HG03432 (cell line): ENCODE measurements around the gene EMX1.

ENCODE experiments used
- ATAC-seq: cut with Tn5 transposase; IDR thresholded peaks from one replicate; pipeline ENCODE4 v1.9.1; 2021; ENCODE audit warnings: mild to moderate bottlenecking, moderate library complexity; ENCODE audit not compliant: unreplicated experiment

Gene EMX1

DNA sequence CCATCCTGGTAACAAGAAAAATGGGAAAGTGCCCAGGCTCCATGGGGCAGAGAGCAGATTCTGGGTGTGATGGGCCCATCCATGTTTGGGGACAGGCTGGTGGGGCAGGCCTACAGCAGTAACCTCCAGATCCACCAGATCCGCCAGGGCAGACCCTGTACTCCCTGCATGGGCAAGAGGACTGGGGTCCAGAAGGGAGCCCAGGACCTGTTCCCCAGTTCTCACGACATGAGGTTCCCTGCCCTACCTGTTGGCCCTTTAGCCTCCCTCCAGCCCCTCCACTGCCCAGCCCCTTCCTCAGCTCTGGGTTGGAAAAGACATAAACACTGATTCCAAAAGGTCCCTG lies 38.7 kb downstream of the EMX1 start:
- ATAC-seq, result no peak

DNA sequence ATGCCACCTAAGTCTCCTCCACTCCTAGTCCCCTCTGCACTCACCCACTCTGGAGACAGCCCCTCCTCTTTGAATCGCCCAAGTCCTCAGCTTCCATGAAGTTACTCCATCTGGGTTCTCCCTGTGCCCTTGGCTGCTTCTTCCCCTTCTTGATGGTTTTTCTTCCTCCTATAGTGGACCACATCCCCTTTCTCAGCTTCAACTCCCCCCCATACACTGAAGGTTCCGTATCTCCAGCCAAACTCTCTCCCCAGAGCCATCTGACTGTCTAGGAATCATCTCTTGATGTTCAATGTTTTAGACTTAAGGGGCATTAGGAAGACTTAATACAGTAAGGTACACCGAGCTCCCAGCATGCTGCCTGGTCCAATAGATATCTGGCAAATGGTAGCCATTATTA lies 39.6 kb downstream of the EMX1 start:
- ATAC-seq, result no peak

- ATAC-seq, result no peak
Measured at GRCh38 chr2:72958542-72959385, 41.4 kb downstream of the EMX1 start.

DNA sequence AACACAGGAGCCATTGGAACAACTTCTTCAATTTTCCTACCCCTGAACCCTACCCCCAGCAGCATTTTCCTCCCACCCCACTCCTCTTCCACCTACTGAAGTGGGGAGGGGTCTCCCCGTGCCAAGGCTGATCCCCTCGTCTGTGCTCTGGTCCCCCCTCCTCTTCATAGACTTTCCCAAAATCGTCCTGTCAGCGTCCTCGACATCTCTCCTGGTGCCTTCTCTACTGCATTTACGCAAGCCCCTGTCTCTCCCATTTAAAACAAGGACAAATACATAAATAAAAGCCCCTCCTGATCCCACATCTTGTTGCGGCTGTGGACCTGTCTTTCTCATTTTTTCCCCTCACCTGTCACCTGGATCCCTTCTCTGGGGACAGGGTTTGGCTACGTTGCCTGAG lies 42.2 kb downstream of the EMX1 start:
- no peak for ATAC-seq

DNA sequence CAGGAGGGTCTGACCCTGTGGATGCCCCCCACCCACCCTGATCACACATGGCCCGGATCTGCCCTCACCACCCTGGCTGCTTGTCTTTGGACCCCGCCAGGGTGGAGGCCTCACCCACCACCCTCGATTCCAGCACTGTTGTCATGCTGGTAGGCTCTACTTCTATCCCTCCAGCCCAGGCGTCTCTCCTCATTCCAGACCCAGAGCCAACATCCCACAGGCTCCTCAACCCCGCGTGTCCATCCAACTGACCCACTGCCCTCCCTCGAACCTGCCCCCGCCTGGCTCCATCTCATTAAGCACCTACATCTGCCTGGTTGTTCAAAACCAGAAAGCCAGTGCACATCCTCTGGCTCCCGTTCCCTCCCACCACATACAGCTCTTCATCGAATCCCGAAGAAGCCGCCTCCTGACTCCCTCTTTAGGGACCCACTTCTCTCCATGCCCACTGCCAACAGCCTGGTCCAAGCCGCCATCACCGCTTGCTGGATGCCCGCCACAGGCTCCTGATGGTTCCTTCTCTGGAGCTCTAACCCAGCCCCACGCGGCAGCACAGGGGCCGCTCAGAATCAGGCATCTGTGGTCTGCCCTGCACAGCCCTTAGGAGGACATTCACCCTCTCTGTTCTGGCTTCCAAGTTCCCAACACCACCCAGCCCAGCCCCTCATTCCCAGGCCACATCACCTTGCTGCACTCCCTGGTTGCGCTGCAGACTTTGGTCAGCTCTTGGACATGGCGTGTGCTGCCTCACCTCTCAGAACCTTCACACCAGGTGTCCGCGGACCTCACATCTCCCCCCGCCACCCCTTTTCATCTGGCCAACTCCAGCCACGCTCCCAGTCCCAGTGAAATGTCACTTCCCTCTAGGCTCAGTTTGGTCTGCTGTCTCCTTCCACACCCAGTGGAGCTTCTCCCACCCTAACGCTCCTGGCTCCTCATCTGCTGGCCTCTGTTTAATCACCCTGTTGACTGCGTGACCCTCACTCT lies 43.0 kb downstream of the EMX1 start:
- no peak for ATAC-seq

GRCh38 chr2:72961036-72961720 lies 43.9 kb downstream of the EMX1 start:
- ATAC-seq, result no peak

DNA sequence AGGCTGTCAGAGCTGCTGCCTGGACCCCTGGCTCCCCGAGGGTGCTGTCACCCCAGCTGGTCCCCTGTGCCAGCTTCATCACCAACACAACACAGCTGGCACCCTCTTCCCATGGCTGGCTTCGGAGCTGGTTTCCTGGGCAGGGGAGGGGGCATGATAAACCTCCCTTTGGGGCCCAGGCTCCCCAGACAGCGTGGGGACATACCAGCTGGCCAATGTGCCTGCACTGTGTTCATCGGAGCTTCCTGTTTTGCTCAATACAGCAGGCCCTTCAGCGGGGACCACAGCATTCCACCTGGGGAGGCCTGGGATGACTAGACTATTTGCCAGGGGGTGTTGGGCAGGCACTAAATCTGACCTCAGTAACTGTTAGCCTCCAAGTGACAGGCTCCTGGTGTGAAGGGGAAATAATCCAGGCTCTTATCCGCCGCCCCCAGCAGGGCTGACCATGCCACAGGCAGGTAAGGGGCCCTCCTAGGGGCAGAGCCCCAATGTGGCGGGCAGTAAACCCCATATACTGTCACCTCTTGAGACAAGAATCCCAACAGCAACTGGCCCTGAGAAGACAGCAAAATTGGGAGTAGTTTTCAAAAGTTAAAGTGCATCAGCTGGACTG lies 44.6 kb downstream of the EMX1 start:
- no peak for ATAC-seq

GRCh38 chr2:72962911-72963310 lies 45.6 kb downstream of the EMX1 start:
- no peak for ATAC-seq

DNA sequence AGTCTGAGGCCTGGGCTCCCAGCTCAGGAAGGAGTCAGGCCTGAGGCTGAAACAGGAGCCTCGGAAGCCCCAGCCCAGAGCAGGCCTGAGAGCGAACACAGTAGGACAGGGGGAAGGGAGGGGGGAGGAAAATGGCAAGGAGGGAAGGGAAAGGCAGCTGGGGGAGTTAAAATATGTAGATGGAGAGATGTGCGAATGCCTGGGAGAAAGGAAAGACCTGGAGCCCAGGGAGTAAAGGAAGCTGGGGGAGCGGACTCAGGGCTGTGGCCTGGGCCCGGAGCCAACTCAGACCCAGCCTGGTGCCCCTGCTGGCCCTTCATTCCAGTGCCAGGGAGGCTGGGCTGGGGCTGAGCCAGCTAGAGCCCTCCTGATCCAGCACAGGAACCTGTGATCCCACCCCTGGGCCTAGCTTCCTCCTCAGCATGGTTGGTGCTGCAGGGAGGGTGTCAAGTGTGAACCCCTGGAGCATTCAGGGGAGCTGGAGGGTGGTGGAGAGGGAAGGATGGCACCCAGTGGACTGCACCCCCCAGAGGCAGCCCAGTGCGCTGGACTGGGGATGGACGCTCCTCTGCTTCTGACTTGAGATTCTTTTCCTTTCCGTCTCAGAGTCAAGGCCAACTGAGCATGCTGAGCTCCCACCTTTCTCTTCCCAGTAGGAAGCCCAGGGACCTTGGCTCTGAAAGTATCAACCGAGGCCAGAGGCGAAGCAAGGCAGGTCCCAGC lies 46.3 kb downstream of the EMX1 start:
- no peak for ATAC-seq

DNA sequence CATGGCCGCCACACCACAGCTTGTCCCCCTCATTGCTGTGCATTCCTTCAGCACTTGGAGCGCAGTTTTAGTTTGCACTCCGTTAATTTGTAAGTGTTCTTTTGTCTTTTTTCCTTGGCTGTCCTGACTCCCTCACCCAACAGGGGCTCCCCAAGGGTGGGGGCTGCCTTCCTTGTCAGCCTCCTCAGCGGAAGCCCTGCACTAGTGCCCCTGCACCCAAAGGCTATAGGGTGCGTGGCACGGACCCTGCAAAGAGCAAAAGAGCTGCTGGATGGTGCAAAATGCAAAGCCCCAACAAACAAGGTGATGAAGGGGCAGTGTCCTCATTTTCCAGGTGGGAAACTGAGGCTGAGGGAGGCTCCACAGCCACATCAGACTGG lies 46.8 kb downstream of the EMX1 start:
- no peak for ATAC-seq

DNA sequence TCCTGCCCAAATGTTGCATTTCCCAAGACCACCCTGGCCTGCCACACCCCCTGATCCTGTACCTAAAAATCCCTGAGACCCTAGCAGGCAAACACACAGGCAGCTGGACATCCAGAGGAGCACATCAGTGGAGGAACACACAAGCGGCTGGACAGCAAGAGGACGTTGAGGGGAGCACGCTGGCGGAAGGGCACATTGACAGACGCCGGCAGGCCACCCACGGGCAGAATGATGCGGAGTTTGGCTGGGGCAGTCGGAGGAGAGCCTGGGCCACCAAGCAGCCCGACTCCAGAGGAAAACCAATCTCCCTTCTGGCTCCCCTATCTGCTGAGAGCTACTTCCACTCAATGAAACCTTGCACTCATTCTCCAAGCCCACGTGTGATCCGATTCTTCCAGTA lies 47.7 kb downstream of the EMX1 start:
- ATAC-seq, result no peak

- no peak for ATAC-seq
Measured at GRCh38 chr2:72965770-72966450, 48.6 kb downstream of the EMX1 start.

DNA sequence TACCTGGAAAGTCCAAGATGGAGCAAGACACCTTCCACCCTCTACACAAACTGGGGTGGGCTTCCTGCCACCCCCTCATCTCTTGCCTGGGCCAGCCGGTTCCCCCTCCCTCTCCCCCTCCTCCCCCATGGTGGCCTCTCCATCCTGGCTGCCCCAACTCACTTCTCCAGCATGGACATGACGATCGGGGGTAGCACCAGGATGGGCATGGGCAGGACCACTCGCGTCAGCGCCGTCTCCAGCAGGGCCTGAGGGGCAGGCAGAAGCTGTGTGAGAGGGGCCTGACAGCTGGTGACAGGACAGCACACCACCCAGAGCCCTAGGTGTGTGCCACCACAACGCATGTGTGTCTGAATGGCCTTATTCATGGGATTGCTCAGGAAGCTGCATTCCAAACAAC lies 51.0 kb downstream of the EMX1 start:
- ATAC-seq, result no peak

- ATAC-seq, result no peak
Measured at GRCh38 chr2:72969706-72970105, 52.4 kb downstream of the EMX1 start.

DNA sequence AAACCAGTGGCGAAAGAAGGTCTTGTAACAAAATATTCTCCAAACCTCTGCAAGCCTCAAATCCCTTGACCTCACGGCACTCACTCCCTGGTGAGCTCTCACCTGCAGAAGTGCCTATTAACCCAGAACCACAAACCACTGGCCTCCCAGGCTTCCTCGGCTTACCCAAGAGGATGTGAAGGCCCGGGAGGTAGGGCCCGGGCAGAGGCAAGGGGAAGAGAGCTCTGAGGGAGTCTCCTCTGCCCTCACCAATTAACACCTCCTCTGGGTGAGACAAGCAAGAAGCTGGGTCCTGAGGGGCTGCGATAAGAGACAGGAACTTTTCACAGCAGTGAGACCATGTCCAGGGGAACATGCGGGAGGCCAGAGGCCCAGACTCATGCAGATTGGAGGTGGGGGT lies 53.7 kb downstream of the EMX1 start:
- ATAC-seq, result no peak

DNA sequence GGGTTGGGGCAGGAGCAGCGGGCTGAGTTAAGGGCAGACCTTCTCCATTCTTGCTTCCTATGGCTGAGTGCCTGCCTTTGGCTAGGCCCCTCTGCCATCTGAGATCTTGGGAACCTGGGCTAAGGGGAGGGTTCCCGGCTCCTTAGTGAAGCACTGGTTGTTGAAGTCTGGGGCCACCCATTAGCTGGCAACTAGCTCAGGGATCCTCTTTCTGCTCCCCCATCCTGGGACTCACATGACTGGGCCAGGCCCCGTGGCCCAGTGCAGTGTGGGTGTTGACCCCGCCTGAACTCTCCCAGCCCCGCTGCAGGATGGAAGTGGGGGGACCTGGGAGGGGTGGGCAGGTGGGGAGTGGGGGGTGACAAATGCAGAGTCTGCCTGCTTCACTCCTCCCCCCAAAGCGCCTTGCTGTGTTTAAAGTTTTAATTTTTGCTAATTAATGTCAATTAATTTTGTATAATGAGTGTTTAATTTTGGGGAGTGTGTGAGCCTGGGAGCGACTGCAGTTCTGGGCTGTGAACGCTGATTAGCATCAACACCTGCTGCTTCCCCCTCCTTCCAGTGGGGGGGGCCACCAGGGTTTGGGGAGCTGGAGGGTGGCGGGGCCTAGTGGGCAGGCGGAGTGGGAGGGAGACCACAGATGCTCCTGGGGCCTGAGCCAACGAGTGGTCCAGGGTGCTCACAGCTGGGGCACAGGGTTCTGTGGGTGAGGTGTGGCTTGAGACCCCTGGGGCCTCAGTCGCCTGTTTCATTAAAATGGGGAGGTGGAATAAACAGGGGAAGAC lies 55.2 kb downstream of the EMX1 start:
- ATAC-seq, result no peak

DNA sequence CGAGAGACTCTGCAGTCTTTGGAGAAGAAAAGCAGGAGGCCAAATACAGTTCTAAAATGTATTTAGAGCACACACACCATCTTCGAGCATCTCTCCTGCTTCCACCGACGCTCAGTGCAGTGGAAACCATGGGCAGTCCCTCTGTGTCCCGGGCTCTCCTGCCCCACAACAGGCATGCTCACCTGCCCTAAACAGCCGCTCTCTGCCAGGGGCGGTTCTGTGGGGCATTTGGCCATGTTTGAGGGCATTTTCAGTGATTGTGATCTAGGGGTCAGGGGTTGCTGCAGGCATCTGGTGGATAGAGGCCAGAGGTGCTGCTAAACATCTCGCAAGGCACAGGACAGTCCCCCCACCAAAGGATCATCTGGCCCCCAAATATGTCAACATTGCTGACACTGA lies 55.8 kb downstream of the EMX1 start:
- ATAC-seq, result no peak

GRCh38 chr2:72973566-72974435 lies 56.5 kb downstream of the EMX1 start:
- peak; percentile 94 for ATAC-seq
